H9 (cell line): ENCODE data around the gene CHRND. TPM values are rescaled to one million over a fixed set of nuclear protein-coding genes. Genes with fewer than 3 reads are reported as not detected.

Experiments
- DNase-seq: peaks from one replicate; pipeline ENCODE4 v3.0.0-alpha.2; 2017
- H2AFZ ChIP-seq: one replicate; pipeline ENCODE4 v1.6.1; 2013; ENCODE audit warnings: mild to moderate bottlenecking, low read length, control low read depth, moderate library complexity
- H2AK5ac ChIP-seq: 2 replicates; pipeline ENCODE4 v1.6.1; 2013; ENCODE audit warnings: low read length, control low read depth, mixed read lengths; ENCODE audit not compliant: insufficient read length
- H2BK120ac ChIP-seq: one replicate; pipeline ENCODE4 v1.6.1; 2013; ENCODE audit warnings: low read depth, mild to moderate bottlenecking, low read length, control low read depth, inconsistent platforms; ENCODE audit not compliant: poor library complexity, severe bottlenecking
- H2BK12ac ChIP-seq: 2 replicates; pipeline ENCODE4 v1.6.1; 2013; ENCODE audit warnings: low read length, control low read depth, mixed read lengths, low read depth; ENCODE audit not compliant: insufficient read length
- H2BK15ac ChIP-seq: 2 replicates; pipeline ENCODE4 v1.6.1; 2013; ENCODE audit warnings: low read depth, low read length, control low read depth
- H2BK20ac ChIP-seq: one replicate; pipeline ENCODE4 v1.6.1; 2013; ENCODE audit warnings: low read depth, mild to moderate bottlenecking, low read length, control low read depth, inconsistent platforms; ENCODE audit not compliant: poor library complexity, severe bottlenecking
- H2BK5ac ChIP-seq: 2 replicates; pipeline ENCODE4 v1.6.1; 2013; ENCODE audit warnings: low read length, control low read depth, mixed read lengths; ENCODE audit not compliant: insufficient read length
- H3K14ac ChIP-seq: 2 replicates; pipeline ENCODE4 v1.6.1; 2013; ENCODE audit warnings: low read length, control low read depth; ENCODE audit not compliant: insufficient read depth
- H3K18ac ChIP-seq: 2 replicates; pipeline ENCODE4 v1.6.1; 2013; ENCODE audit warnings: low read depth, mild to moderate bottlenecking, mixed read lengths, low read length, control low read depth; ENCODE audit not compliant: insufficient read length
- H3K23ac ChIP-seq: 2 replicates; pipeline ENCODE4 v1.6.1; 2013; ENCODE audit warnings: low read length, control low read depth, mixed read lengths, low read depth; ENCODE audit not compliant: insufficient read length
- H3K23me2 ChIP-seq: 2 replicates; pipeline ENCODE4 v1.6.1; 2013; ENCODE audit warnings: low read depth, mild to moderate bottlenecking, mixed read lengths, low read length, control low read depth; ENCODE audit not compliant: insufficient read length, poor library complexity, severe bottlenecking
- H3K27ac ChIP-seq: 2 replicates; pipeline ENCODE4 v1.5.1; 2013; ENCODE audit warnings: low read length, control low read depth, mixed read lengths, low read depth; ENCODE audit not compliant: insufficient read length
- H3K27me3 ChIP-seq: 2 replicates; pipeline ENCODE4 v1.6.1; 2013; ENCODE audit warnings: low read length, control low read depth, inconsistent platforms; ENCODE audit not compliant: insufficient read depth
- H3K4ac ChIP-seq: 2 replicates; pipeline ENCODE4 v1.6.1; 2013; ENCODE audit warnings: low read depth, mild to moderate bottlenecking, control low read depth, inconsistent platforms, low read length, moderate library complexity
- H3K4me1 ChIP-seq: 2 replicates; pipeline ENCODE4 v1.6.1; 2013; ENCODE audit warnings: low read length, control low read depth, inconsistent platforms; ENCODE audit not compliant: insufficient read depth
- H3K4me2 ChIP-seq: 2 replicates; pipeline ENCODE4 v1.6.1; 2013; ENCODE audit warnings: low read length, control low read depth, mixed read lengths; ENCODE audit not compliant: insufficient read length, insufficient read depth
- H3K56ac ChIP-seq: 2 replicates; pipeline ENCODE4 v1.6.1; 2013; ENCODE audit warnings: low read depth, mild to moderate bottlenecking, mixed read lengths, low read length, control low read depth; ENCODE audit not compliant: insufficient read length
- H3K79me1 ChIP-seq: 2 replicates; pipeline ENCODE4 v1.6.1; 2013; ENCODE audit warnings: low read depth, mild to moderate bottlenecking, moderate library complexity, low read length, control low read depth, inconsistent platforms; ENCODE audit not compliant: insufficient read depth, poor library complexity, severe bottlenecking
- H3K79me2 ChIP-seq: 2 replicates; pipeline ENCODE4 v1.6.1; 2013; ENCODE audit warnings: low read length, control low read depth, inconsistent platforms; ENCODE audit not compliant: insufficient read depth
- H3K9ac ChIP-seq: 2 replicates; pipeline ENCODE4 v1.6.1; 2013; ENCODE audit warnings: low read length, control low read depth, mixed read lengths; ENCODE audit not compliant: insufficient read length; ENCODE audit errors: extremely low read depth
- H3K9me3 ChIP-seq: one replicate; pipeline ENCODE4 v1.6.1; 2013; ENCODE audit warnings: low read depth, low read length, inconsistent platforms; ENCODE audit not compliant: control insufficient read depth
- H3T11ph ChIP-seq: one replicate; pipeline ENCODE4 v1.6.1; 2013; ENCODE audit warnings: mild to moderate bottlenecking, low read length, control low read depth, inconsistent platforms
- H4K20me1 ChIP-seq: one replicate; pipeline ENCODE4 v1.6.1; 2013; ENCODE audit not compliant: control insufficient read depth, insufficient read length, insufficient read depth
- H4K5ac ChIP-seq: 2 replicates; pipeline ENCODE4 v1.6.1; 2013; ENCODE audit warnings: low read depth, mild to moderate bottlenecking, mixed read lengths, low read length, control low read depth; ENCODE audit not compliant: insufficient read length
- H4K8ac ChIP-seq: replicated peaks from 2 replicates; pipeline ENCODE4 v1.6.1; 2013; ENCODE audit warnings: low read length, control low read depth, mixed read lengths, low read depth; ENCODE audit not compliant: insufficient read length
- H4K91ac ChIP-seq: 2 replicates; pipeline ENCODE4 v1.6.1; 2013; ENCODE audit warnings: low read depth, mild to moderate bottlenecking, moderate library complexity, mixed read lengths, low read length, control low read depth; ENCODE audit not compliant: insufficient read length
- H3K27ac Mint-ChIP-seq, 3 experiments: 2 replicates in 2 of 3; 3 replicates in 1 of 3; pipeline ENCODE4 v1.8.0; 2020 to 2021; ENCODE audit warnings: mixed read lengths in 3 of 3, mild to moderate bottlenecking in 1 of 3, moderate library complexity in 1 of 3
- H3K27me3 Mint-ChIP-seq: 2 replicates; pipeline ENCODE4 v1.8.0; 2021; ENCODE audit warnings: low read depth, mild to moderate bottlenecking, moderate library complexity, mixed read lengths
- H3K36me3 Mint-ChIP-seq, 3 experiments: 2 replicates in 2 of 3; 3 replicates in 1 of 3; pipeline ENCODE4 v1.8.0; 2020 to 2021; ENCODE audit warnings: low read depth in 3 of 3, mixed read lengths in 3 of 3; ENCODE audit not compliant: insufficient read depth in 1 of 3
- H3K4me1 Mint-ChIP-seq, 2 experiments: 2 replicates each; pipeline ENCODE4 v1.8.0; 2020; ENCODE audit warnings: mixed read lengths in 2 of 2
- H3K4me3 Mint-ChIP-seq, 2 experiments: 2 replicates in 1 of 2; 3 replicates in 1 of 2; pipeline ENCODE4 v1.8.0; 2020 to 2021; ENCODE audit warnings: mild to moderate bottlenecking in 2 of 2, mixed read lengths in 2 of 2, moderate library complexity in 1 of 2
- H3K9me3 Mint-ChIP-seq, 2 experiments: 2 replicates in 1 of 2; 3 replicates in 1 of 2; pipeline ENCODE4 v1.8.0; 2020; ENCODE audit warnings: mild to moderate bottlenecking in 2 of 2, mixed read lengths in 2 of 2, moderate library complexity in 1 of 2
- WGBS: extraction: QIAGEN DNeasy Blood & Tissue Kit; methylation state at CpG from one replicate; pipeline ENCODE4 v1.1.7; 2013; ENCODE audit warnings: missing lambda C conversion rate, low lambda C conversion rate, mixed read lengths; ENCODE audit not compliant: insufficient read length; ENCODE audit errors: extremely low coverage; 5-methylcytosine and 5-hydroxymethylcytosine counted together
- total RNA-seq: library from RNA; stranded (reverse); gene quantifications from 2 replicates; pipeline ENCODE4 v1.2.1, GENCODE V29; 2021
- TF ChIP-seq, protein P1 (sequence below): fragments of 200-600 bp; sonication (generic); conservative IDR thresholded peaks from 3 replicates; pipeline ENCODE4 v1.8.0; 2021; ENCODE audit warnings: antibody characterized with exemption, mild to moderate bottlenecking

Gene CHRND
- total RNA-seq, 1 experiment from 2014 or later = not detected

DNA sequence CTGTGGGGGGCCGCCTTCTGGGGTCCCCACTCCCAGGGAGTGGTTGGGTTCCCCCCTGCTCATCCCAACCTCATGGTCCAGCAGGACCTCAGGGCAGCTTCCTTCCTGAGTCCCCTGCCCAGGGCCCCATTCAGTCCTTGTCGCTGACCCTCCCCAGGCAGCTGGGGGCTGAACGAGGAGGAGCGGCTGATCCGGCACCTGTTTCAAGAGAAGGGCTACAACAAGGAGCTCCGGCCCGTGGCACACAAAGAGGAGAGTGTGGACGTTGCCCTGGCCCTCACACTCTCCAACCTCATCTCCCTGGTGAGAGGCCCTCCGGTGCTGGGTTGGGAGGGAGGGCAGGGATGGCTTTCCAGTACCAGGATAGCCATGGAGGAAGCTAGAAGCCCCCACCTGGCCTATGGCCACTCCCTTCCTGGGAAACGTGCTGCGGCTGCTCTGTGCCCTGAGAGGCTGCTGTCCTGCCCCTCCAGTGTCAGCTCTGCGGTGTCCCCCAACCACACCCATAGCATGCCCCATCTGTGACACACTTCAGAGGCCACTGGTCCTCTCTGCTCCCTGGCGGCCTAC lies 497 bp downstream of the CHRND start:
- H4K5ac ChIP-seq = no peak overlapping the region
- no peak overlapping the region for H3K18ac ChIP-seq
- no peak for DNase-seq
- H3K56ac ChIP-seq = no peak overlapping the region
- H2BK20ac ChIP-seq = no peak overlapping the region
- WGBS = no CpG with 5 or more reads among the region's 13 CpGs
- no peak overlapping the region for H3K14ac ChIP-seq
- H3K4me1 ChIP-seq = no peaks in the 10 kb centered on the region
- H3K23ac ChIP-seq = no peak overlapping the region
- H3K23me2 ChIP-seq = peaks cover 14% of the 10 kb centered on the region
- H3K4ac ChIP-seq = no peak overlapping the region
- H3K27me3 ChIP-seq = peaks cover 15% of the 10 kb centered on the region
- H3K79me2 ChIP-seq = no peaks in the 10 kb centered on the region
- H4K8ac ChIP-seq = no peak overlapping the region
- H3K9me3 ChIP-seq = no peaks in the 10 kb centered on the region
- H2BK12ac ChIP-seq = no peak overlapping the region
- H3K27me3 Mint-ChIP-seq = peaks cover 72% of the 10 kb centered on the region
- no peak overlapping the region for H2AK5ac ChIP-seq
- H3T11ph ChIP-seq = no peak overlapping the region
- no peaks in the 10 kb centered on the region for H4K20me1 ChIP-seq
- no peak overlapping the region for H2BK120ac ChIP-seq
- no peak overlapping the region for H3K4me2 ChIP-seq
- no peak overlapping the region for H3K27ac ChIP-seq
- H3K27ac Mint-ChIP-seq = no peak overlapping the region
- H2BK15ac ChIP-seq = no peak overlapping the region
- H2BK5ac ChIP-seq = no peak overlapping the region
- H3K4me3 Mint-ChIP-seq = no peak overlapping the region; a peak in 1 of 5 replicates
- H4K91ac ChIP-seq = no peak overlapping the region
- no peaks in the 10 kb centered on the region for H3K9me3 Mint-ChIP-seq
- peaks cover 9 to 29% of the 10 kb centered on the region in 2 experiments for H3K4me1 Mint-ChIP-seq
- TF ChIP-seq, protein P1, sequence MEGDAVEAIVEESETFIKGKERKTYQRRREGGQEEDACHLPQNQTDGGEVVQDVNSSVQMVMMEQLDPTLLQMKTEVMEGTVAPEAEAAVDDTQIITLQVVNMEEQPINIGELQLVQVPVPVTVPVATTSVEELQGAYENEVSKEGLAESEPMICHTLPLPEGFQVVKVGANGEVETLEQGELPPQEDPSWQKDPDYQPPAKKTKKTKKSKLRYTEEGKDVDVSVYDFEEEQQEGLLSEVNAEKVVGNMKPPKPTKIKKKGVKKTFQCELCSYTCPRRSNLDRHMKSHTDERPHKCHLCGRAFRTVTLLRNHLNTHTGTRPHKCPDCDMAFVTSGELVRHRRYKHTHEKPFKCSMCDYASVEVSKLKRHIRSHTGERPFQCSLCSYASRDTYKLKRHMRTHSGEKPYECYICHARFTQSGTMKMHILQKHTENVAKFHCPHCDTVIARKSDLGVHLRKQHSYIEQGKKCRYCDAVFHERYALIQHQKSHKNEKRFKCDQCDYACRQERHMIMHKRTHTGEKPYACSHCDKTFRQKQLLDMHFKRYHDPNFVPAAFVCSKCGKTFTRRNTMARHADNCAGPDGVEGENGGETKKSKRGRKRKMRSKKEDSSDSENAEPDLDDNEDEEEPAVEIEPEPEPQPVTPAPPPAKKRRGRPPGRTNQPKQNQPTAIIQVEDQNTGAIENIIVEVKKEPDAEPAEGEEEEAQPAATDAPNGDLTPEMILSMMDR = no peak
- no peak overlapping the region for H2AFZ ChIP-seq
- no peak overlapping the region for H3K9ac ChIP-seq
- no peaks in the 10 kb centered on the region for H3K79me1 ChIP-seq
- peaks cover 0 to under 1% (median 0%) of the 10 kb centered on the region in 3 experiments; a peak in 1 of 7 replicates for H3K36me3 Mint-ChIP-seq
